Keratinocyte (primary cell): ENCODE results near the gene RELL1. TPM values are rescaled to one million over a fixed set of nuclear protein-coding genes. Genes with fewer than 3 reads are reported as not detected.

Experiments used
- DNase-seq: peaks from one replicate; pipeline ENCODE4 v3.0.0-alpha.2; 2011; ENCODE audit warnings: low read depth, missing footprints, low spot score
- FAIRE-seq: peaks from 2 replicates; lab custom pipeline; 2011; peaks lifted over from hg19 to GRCh38; lab: Jason Lieb, UNC
- H2AFZ ChIP-seq: 2 replicates; pipeline ENCODE4 v1.6.0; 2012; ENCODE audit warnings: low read length, control low read depth, inconsistent platforms; ENCODE audit not compliant: control insufficient read depth
- H3K27ac ChIP-seq: 2 replicates; pipeline ENCODE4 v1.5.1; 2011; ENCODE audit warnings: low read length; ENCODE audit not compliant: control insufficient read depth, insufficient read depth
- H3K27me3 ChIP-seq: 3 replicates; pipeline ENCODE4 v1.6.0; 2011; ENCODE audit warnings: low read length; ENCODE audit not compliant: control insufficient read depth, insufficient read depth; ENCODE audit errors: extremely low read depth
- H3K36me3 ChIP-seq, 2 experiments: 2 replicates in 1 of 2; 3 replicates in 1 of 2; pipeline ENCODE4 v1.5.1; 2011; ENCODE audit warnings: low read length in 2 of 2, mild to moderate bottlenecking in 1 of 2; ENCODE audit not compliant: control insufficient read depth in 2 of 2, insufficient read depth in 2 of 2; ENCODE audit errors: extremely low read depth in 1 of 2
- H3K4me1 ChIP-seq: 3 replicates; pipeline ENCODE4 v1.5.1; 2011; ENCODE audit warnings: low read length; ENCODE audit not compliant: control insufficient read depth, insufficient read depth; ENCODE audit errors: extremely low read depth
- H3K4me2 ChIP-seq: 3 replicates; pipeline ENCODE4 v1.6.0; 2011; ENCODE audit warnings: low read depth, low read length; ENCODE audit not compliant: control insufficient read depth, insufficient read depth; ENCODE audit errors: extremely low read depth
- H3K4me3 ChIP-seq, 3 experiments: fragments of 200-600 bp in 1 of 3; sonication (generic) in 1 of 3; 2 replicates in 2 of 3; 3 replicates in 1 of 3; pipeline ENCODE4 v1.5.1; 2011 to 2016; ENCODE audit warnings: low read length in 3 of 3, mild to moderate bottlenecking in 3 of 3, control low read depth in 2 of 3, inconsistent platforms in 1 of 3, low read depth in 1 of 3, mixed read lengths in 1 of 3, mixed run types in 1 of 3, moderate library complexity in 1 of 3; ENCODE audit not compliant: control insufficient read depth in 2 of 3, insufficient read depth in 2 of 3; ENCODE audit errors: extremely low read depth in 1 of 3
- H3K79me2 ChIP-seq: 2 replicates; pipeline ENCODE4 v1.6.0; 2012; ENCODE audit warnings: low read length; ENCODE audit not compliant: control insufficient read depth, insufficient read depth
- H3K9ac ChIP-seq: 3 replicates; pipeline ENCODE4 v1.6.0; 2011; ENCODE audit warnings: low read length; ENCODE audit not compliant: control insufficient read depth, insufficient read depth; ENCODE audit errors: extremely low read depth
- H3K9me1 ChIP-seq: 3 replicates; pipeline ENCODE4 v1.6.0; 2011; ENCODE audit warnings: low read length; ENCODE audit not compliant: control insufficient read depth, insufficient read depth; ENCODE audit errors: extremely low read depth
- H3K9me3 ChIP-seq: 2 replicates; pipeline ENCODE4 v1.5.1; 2012; ENCODE audit warnings: low read depth, low read length; ENCODE audit not compliant: control insufficient read depth
- H4K20me1 ChIP-seq: 3 replicates; pipeline ENCODE4 v1.6.0; 2011; ENCODE audit warnings: low read length; ENCODE audit not compliant: control insufficient read depth, insufficient read depth; ENCODE audit errors: extremely low read depth
- EZH2 ChIP-seq: IDR thresholded peaks from one replicate; pipeline ENCODE4 v1.6.1; 2012; ENCODE audit warnings: inconsistent platforms, mild to moderate bottlenecking, low read length, moderate library complexity
- dilution Hi-C: fragments of 300-500 bp; cut with MboI; formaldehyde crosslinking; loops from one replicate; pipeline ENCODE4 v1.7.0; 2020; ENCODE audit warnings: low sequenced_read_pairs; ENCODE audit not compliant: extremely low pct_ligation_motif_present
- polyA plus RNA-seq, 5 experiments: library from polyadenylated mRNA; depleted of rRNA in 3 of 5; stranded (reverse) in 3 of 5; stranded (forward) in 1 of 5; unstranded in 1 of 5; fragments of >200 nt; gene quantifications; 1 replicate in 1 of 5; 2 replicates in 3 of 5; 3 replicates in 1 of 5; pipeline versions ENCODE4 v1.2.1 to v1.2.3, GENCODE V29; 2011 to 2012; ENCODE audit warnings: missing spikeins in 2 of 5, low read depth in 1 of 5, low replicate concordance in 1 of 5
- TF ChIP-seq, protein P1 (sequence below), 3 experiments: IDR thresholded peaks in 1 of 3; conservative IDR thresholded peaks in 1 of 3; optimal IDR thresholded peaks in 1 of 3; 2 replicates in 2 of 3; 3 replicates in 1 of 3; pipeline versions ENCODE3 to v1.5.1; 2011; ENCODE audit warnings: low read length in 3 of 3, mild to moderate bottlenecking in 3 of 3, moderate library complexity in 2 of 3, control low read depth in 1 of 3, inconsistent platforms in 1 of 3; ENCODE audit not compliant: insufficient read depth in 2 of 3; ENCODE audit errors: extremely low read depth in 1 of 3

The RELL1 gene
- polyA plus RNA-seq, 1 donor (not counting 4 experiments of a cell fraction or from before 2014, with no cell fraction given): 9.3 TPM

DNA sequence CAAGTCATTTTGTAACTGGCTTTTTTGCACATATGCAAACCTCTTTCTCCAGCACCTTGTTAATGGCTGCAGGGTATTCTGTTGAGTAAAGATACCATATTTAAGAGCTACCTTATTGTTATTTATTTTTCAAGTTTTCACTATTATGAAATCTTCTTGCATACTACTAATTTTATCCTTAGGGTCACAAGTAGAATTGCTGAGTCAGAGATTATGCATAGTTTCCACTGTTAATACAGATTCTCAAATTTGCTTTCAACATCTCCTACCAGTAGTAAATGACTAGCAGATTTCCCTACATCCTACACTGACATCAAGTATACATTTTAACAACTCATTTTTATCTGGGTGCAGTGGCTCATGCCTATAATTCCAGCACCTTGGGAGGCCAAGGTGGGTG lies 112.6 kb downstream of the RELL1 start:
- no peak overlapping the region for H3K9ac ChIP-seq
- no peak for FAIRE-seq
- no peak overlapping the region for H3K4me3 ChIP-seq
- TF ChIP-seq, protein P1, sequence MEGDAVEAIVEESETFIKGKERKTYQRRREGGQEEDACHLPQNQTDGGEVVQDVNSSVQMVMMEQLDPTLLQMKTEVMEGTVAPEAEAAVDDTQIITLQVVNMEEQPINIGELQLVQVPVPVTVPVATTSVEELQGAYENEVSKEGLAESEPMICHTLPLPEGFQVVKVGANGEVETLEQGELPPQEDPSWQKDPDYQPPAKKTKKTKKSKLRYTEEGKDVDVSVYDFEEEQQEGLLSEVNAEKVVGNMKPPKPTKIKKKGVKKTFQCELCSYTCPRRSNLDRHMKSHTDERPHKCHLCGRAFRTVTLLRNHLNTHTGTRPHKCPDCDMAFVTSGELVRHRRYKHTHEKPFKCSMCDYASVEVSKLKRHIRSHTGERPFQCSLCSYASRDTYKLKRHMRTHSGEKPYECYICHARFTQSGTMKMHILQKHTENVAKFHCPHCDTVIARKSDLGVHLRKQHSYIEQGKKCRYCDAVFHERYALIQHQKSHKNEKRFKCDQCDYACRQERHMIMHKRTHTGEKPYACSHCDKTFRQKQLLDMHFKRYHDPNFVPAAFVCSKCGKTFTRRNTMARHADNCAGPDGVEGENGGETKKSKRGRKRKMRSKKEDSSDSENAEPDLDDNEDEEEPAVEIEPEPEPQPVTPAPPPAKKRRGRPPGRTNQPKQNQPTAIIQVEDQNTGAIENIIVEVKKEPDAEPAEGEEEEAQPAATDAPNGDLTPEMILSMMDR (optimal IDR thresholded peaks at IDR 0.05 in 1 of 3, IDR thresholded peaks at IDR 0.05 in 1 of 3, conservative IDR thresholded peaks at IDR 0.05 in 1 of 3; ENCODE audit: extremely low read depth in 1 of 3, insufficient read depth in 2 of 3, low read length in 3 of 3): no peak
- no peak for TF ChIP-seq EZH2
- no peak overlapping the region for H2AFZ ChIP-seq
- H3K36me3 ChIP-seq: no peaks in the 10 kb centered on the region
- H3K9me1 ChIP-seq: no peaks in the 10 kb centered on the region
- H3K4me2 ChIP-seq: no peak overlapping the region
- no peak overlapping the region for H3K27ac ChIP-seq
- H3K27me3 ChIP-seq: no peaks in the 10 kb centered on the region
- H3K9me3 ChIP-seq: no peaks in the 10 kb centered on the region
- H4K20me1 ChIP-seq: no peaks in the 10 kb centered on the region
- H3K79me2 ChIP-seq: no peaks in the 10 kb centered on the region
- no peak for DNase-seq
- H3K4me1 ChIP-seq: no peaks in the 10 kb centered on the region
- dilution Hi-C loops: no loop called here

DNA sequence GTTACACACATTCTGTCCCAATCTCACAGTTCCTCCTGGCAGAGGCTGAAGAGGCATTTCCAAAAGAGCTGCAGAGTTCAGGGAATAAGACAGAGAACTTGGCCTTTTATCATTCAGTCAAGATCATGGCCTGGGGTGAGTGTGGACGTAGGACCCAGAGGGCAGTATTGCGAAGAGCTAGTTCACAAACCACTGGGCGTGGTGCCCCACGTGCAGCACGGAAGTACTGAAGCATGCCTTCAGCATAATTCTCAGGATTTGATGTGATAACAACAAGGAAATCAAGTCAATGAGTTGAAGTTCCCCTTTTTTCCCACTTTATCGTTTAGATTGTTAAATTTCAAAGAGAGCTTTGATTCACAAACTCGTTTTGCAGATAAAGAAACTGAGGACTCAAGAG lies 117.7 kb downstream of the RELL1 start:
- H3K9me1 ChIP-seq: no peaks in the 10 kb centered on the region
- no peak overlapping the region for H3K27ac ChIP-seq
- TF ChIP-seq, protein P1 (optimal IDR thresholded peaks at IDR 0.05 in 1 of 3, IDR thresholded peaks at IDR 0.05 in 1 of 3, conservative IDR thresholded peaks at IDR 0.05 in 1 of 3; ENCODE audit: extremely low read depth in 1 of 3, insufficient read depth in 2 of 3, low read length in 3 of 3): no peak
- TF ChIP-seq EZH2: no peak
- no peak overlapping the region for H3K4me2 ChIP-seq
- no peaks in the 10 kb centered on the region for H3K9me3 ChIP-seq
- no peaks in the 10 kb centered on the region for H3K27me3 ChIP-seq
- H3K4me3 ChIP-seq: no peak overlapping the region
- FAIRE-seq (no peak), DNase-seq (no peak)
- H3K9ac ChIP-seq: no peak overlapping the region
- no peaks in the 10 kb centered on the region for H3K79me2 ChIP-seq
- H3K36me3 ChIP-seq: no peaks in the 10 kb centered on the region
- no peaks in the 10 kb centered on the region for H3K4me1 ChIP-seq
- H2AFZ ChIP-seq: no peak overlapping the region
- no peaks in the 10 kb centered on the region for H4K20me1 ChIP-seq
- dilution Hi-C loops: no loop called here
